ENCODE data around the gene KRTAP9-4.
"Not testable (repeated sequence)": the region's sequence is repeated elsewhere in the genome, so short reads cannot be mapped to it uniquely, and the experiment has no call there.

KRTAP9-4 gene

DNA sequence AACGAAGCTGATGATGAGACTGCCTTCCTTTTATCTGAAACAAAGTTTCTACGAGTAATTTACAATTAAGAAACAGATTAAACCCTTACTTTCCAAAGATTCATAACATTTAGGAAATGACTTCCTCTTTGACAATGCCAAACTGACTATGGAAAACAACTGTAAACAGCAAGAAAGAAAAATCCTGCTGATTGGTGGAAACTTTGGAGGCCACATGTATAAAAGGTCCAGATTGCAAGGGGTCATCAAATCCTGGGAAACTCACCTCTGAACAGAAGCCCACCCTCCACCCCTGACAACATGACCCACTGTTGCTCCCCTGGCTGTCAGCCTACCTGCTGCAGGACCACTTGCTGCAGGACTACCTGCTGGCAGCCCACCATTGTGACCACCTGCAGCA, 15.6 kb downstream of the KRTAP9-4 start, which contains the start of gene KRTAP9-6:
KRTAP9-6 (plus strand) TSS at position 301 of the 400 bp plus-strand sequence; CDS start at position 301, 0 bp downstream.
- DNase-seq = no peak

DNA sequence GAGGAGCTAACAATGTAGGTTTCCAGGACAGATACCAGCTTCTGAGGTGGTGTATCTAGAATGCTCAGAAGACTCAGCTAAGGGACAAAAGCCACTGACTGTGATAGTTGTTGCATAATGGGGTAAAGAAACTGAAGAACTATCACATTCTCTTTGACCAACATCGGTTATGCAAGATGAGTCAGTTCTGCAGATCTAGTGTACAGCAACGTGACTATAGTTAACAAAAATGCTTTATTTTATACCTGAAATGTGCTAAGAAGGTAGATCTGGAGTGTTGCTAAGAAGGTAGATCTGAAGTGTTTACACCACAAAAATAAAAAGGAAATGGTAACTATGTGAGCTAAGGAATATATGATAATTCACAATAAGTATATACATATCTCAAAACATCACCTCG, 18.2 kb downstream of the KRTAP9-4 start:
- DNase-seq = no peak

DNA sequence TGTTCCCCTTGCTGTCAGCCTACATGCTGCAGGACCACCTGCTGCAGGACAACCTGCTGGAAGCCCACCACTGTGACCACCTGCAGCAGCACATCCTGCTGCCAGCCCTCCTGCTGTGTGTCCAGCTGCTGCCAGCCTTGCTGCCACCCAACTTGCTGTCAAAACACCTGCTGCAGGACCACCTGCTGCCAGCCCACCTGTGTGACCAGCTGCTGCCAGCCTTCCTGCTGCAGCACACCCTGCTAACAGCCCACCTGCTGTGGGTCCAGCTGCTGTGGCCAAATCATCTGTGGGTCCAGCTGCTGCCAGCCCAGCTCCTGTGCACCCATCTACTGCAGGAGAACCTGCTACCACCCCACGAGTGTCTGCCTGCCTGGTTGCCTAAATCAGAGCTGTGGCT, 21.8 kb downstream of the KRTAP9-4 start:
- DNase-seq = not testable (repeated sequence)

DNA sequence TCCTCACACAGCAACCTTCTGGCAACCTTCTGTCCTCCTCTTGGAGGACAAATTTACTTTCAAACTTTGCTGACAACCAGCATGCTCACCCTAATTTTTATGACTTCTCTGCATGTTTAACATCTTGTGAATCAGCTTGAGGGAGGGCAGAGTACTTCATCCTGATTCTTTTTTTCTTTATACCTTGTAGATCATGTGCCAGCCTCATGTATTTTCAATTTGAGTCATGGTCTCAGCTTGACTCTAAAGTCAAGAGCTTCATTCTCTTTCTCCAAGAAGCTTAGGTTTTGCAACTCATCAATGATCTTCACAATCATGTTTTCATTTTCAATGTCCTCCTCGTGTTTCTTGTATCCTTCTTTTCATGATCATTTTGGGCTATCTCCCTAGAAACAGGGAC, 22.4 kb downstream of the KRTAP9-4 start:
- no peak for DNase-seq

DNA sequence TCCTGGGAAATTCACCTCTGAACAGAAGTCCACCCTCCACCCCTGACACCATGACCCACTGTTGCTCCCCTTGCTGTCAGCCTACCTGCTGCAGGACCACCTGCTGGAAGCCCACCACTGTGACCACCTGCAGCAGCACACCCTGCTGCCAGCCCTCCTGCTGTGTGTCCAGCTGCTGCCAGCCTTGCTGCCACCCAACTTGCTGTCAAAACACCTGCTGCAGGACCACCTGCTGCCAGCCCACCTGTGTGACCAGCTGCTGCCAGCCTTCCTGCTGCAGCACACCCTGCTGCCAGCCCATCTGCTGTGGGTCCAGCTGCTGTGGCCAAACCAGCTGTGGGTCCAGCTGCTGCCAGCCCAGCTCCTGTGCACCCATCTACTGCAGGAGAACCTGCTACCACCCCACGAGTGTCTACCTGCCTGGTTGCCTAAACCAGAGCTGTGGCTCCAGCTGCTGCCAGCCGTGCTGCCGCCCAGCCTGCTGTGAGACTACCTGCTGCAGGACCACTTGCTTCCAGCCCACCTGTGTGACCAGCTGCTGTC, 26.2 kb downstream of the KRTAP9-4 start, which contains the start of gene KRTAP9-7:
KRTAP9-7 (plus strand) TSS at position 51 of the 543 bp plus-strand sequence; CDS start at position 51, 0 bp downstream.
- not testable (repeated sequence) for DNase-seq

DNA sequence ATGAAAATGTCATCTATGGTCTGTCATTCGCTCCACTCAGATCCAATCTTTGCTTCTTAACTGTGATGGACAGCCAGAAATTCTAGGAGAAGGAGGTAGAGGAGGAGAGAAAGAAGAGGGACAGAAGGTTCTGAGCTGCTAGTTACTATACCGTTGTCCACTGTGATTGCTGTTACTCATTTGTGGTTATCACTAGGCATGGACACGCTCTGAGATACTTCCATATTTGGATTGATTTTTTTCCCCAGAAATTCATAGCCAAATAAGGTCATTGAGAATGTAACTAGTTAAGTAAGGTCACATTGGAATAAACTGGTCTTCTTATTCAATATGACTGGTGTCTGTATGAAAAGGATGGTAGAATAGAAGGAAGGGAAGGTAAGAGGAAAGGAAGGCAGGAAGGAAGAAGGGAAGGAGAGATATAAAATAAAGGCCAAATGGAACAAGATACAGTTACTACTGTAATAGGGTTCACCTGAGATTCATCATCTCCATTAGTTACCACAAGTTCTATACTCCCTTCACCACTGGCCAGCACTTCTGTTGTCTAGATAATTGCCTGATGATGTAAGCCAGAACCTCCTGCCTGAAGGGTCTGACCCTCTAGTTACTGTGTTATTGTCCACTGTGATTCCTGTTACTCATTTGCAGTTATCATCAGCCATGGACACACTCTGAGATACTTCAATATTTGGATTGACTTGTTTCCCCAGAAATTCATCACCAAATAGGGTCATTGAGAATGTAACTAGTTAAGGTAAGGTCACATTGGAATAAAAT, 28.9 kb downstream of the KRTAP9-4 start:
- DNase-seq = no peak

DNA sequence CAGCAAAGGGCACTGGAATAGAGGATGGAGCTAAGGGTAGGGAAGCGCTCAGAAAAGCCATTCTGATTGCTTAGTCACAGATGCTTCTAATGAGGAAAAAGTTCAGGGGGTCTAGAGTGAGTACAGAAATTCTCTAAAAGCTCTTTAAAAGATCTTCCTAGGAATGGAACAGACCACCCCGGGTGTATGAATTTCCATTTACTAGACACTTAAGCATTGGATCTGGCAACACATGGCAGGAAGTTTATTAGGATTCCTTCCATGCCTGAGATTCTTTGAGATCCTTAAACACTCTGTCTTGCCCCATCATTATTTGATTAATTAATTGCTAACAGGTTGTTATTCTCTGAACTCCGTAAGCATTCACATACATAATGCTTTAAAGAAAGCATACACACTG, 34.6 kb downstream of the KRTAP9-4 start:
- DNase-seq = no peak

DNA sequence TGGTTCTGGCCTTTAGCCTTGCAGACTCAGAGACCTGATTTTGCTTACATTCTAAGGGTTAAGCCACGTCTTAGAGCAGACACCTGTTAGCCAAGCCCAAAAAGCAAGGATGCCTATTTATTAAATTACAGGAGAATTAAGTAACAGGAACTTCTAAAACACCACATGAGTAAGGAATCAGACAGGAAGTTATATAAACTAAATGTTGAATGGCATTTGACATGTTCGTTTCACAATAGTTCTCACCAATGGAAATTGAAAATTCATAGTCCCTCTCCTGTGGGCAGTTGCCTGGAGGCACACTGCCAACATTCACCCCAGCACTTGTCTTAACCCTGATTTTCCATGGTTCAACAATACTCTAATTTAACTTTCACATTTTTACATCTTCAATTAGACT, 35.1 kb downstream of the KRTAP9-4 start:
- no peak for DNase-seq

DNA sequence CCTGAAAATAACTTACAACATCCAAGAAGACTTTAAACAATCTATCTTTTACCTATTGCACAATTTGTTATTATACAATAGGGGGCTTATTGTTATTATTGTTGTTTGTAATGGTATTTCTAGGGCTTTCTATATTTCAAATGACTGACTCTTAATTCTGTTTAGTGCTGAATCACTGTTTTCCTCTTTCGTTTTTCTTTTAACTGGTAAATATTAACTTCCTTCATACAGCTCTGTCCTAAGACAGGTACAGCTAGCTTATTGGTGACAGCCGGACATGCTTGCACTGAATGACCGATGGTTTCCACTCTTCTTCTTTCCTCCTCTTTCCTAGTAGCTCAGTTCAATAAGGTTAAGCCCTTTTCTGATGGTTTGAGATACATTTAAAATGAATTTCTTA, 37.6 kb downstream of the KRTAP9-4 start:
- no peak for DNase-seq

DNA sequence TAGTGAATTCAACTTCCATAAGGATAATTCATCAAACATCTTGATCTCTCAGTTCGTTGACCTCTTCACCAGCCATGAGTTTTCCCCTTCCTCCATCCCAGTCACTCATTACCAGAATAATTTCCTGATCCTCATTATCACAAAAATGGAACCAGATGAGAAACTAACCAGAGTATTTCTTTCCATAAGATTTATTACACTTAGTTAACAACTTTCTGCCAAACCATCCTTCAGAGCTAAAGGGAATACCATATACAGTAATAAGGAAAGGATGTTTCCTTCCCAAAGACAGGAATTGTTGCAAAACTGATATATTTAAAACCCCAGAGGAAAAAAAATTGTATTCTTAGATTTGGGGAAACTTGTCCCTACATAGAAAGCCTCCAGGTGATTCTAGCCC, 44.5 kb downstream of the KRTAP9-4 start:
- no peak for DNase-seq

DNA sequence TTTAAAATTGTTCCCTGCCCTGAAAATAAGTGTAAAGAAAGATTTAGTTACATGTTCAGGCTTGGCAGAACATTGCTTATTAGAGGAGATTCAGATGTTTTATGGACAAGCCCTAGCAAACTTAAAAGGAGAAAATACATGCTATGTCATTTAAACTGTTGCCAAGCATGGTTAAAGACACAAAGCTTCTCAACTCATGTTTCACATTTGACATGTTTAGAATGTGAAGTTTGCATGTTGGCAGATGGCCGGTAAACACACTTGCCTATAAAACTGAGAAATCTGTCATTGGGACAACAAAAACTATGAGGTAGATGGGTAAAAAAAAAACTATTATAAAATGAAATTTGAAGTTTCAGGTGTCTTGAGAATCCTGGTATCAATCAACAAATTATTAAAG, 47.4 kb downstream of the KRTAP9-4 start:
- no peak for DNase-seq

DNA sequence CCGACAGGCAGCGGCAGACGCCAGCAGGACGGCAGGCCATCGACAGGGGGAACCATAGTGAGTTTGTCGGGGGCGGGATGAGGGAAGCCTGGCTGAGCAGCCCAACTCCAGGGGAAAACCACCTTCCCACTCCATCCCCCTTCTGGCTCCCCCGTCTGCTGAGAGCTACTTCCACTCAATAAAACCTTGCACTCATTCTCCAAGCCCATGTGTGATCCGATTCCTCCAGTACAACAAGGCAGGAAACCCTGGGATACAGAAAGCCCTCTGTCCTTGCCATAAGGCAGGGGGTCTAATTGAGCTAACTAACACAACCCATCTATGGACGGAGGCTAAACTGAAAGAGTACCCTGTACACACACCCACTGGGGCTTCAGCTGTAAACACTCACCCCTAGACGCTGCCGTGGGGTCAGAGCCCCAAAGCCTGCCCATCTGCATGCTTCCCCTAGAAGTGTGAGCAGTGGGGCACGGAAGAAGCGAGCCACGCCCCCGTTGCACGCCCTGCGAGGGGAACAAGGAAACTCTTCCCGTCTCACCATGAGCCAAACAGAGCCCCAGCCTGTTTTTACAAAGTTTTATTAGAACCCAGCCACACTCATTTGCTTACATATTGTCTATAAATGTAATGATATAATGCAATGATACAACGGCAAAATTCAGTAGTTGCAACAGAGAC, 49.1 kb downstream of the KRTAP9-4 start:
- DNase-seq = no peak

Data from CD4-positive, alpha-beta T cell treated with Interleukin-4 for 4 hours (primary cell).